ENCODE data around the gene DLGAP4. TPM values are rescaled to one million over a fixed set of nuclear protein-coding genes. Genes with fewer than 3 reads are reported as not detected.

Gene DLGAP4
- total and polyA plus RNA-seq, 2 of the 13 experiments (the other 11 are each of a cell fraction or from before 2014, with no cell fraction given): 15.2 to 26.7 TPM

GRCh38 chr20:36543184-36544133 is 237.3 kb downstream of the DLGAP4 start (continued):
- TF ChIP-seq ZNF180 (CRISPR knock-in tag; IDR thresholded peaks at IDR 0.05; ENCODE audit: borderline replicate concordance, low read depth): no peak
- 0 out of 2 replicates have a peak, but pooled peaks have one; percentile 21 for TF ChIP-seq ZNF792 (CRISPR knock-in tag; IDR thresholded peaks at IDR 0.05)
- TF ChIP-seq KDM3A (CRISPR knock-in tag; IDR thresholded peaks at IDR 0.05; ENCODE audit: low read depth): no peak
- TF ChIP-seq KDM5B (CRISPR knock-in tag; IDR thresholded peaks at IDR 0.05; ENCODE audit: borderline replicate concordance): peak; percentile 11; the same call in 1 of the 2 replicates
- TF ChIP-seq SMAD3 (CRISPR knock-in tag; IDR thresholded peaks at IDR 0.05): no peak
- no peak for TF ChIP-seq HMGXB3 (CRISPR knock-in tag; IDR thresholded peaks at IDR 0.05; ENCODE audit: borderline replicate concordance)
- no peak for TF ChIP-seq ZBTB42 (CRISPR knock-in tag; IDR thresholded peaks at IDR 0.05)
- TF ChIP-seq ZNF800 (CRISPR knock-in tag; IDR thresholded peaks at IDR 0.05): no peak
- TF ChIP-seq, protein P1, sequence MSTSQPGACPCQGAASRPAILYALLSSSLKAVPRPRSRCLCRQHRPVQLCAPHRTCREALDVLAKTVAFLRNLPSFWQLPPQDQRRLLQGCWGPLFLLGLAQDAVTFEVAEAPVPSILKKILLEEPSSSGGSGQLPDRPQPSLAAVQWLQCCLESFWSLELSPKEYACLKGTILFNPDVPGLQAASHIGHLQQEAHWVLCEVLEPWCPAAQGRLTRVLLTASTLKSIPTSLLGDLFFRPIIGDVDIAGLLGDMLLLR (CRISPR knock-in tag; IDR thresholded peaks at IDR 0.05): no peak
- TF ChIP-seq, protein P2, sequence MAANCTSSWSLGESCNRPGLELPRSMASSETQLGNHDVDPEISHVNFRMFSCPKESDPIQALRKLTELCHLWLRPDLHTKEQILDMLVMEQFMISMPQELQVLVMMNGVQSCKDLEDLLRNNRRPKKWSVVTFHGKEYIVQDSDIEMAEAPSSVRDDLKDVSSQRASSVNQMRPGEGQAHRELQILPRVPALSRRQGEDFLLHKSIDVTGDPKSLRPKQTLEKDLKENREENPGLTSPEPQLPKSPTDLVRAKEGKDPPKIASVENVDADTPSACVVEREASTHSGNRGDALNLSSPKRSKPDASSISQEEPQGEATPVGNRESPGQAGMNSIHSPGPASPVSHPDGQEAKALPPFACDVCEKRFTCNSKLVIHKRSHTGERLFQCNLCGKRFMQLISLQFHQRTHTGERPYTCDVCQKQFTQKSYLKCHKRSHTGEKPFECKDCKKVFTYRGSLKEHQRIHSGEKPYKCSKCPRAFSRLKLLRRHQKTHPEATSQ (CRISPR knock-in tag; IDR thresholded peaks at IDR 0.05; ENCODE audit: borderline replicate concordance): no peak
- 0 out of 2 replicates have a peak, but pooled peaks have one; percentile 40 for TF ChIP-seq BORCS8-MEF2B (CRISPR knock-in tag; IDR thresholded peaks at IDR 0.05)
- TF ChIP-seq, protein P3, sequence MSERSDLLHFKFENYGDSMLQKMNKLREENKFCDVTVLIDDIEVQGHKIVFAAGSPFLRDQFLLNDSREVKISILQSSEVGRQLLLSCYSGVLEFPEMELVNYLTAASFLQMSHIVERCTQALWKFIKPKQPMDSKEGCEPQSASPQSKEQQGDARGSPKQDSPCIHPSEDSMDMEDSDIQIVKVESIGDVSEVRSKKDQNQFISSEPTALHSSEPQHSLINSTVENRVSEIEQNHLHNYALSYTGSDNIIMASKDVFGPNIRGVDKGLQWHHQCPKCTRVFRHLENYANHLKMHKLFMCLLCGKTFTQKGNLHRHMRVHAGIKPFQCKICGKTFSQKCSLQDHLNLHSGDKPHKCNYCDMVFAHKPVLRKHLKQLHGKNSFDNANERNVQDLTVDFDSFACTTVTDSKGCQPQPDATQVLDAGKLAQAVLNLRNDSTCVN (CRISPR knock-in tag; IDR thresholded peaks at IDR 0.05; ENCODE audit: borderline replicate concordance): no peak
- no peak for TF ChIP-seq ETV6 (CRISPR knock-in tag; conservative IDR thresholded peaks at IDR 0.05)
- TF ChIP-seq ZNF605 (CRISPR knock-in tag; IDR thresholded peaks at IDR 0.05): no peak
- no peak for TF ChIP-seq BRF2 (CRISPR knock-in tag; IDR thresholded peaks at IDR 0.05)
- TF ChIP-seq ZSCAN12 (CRISPR knock-in tag; IDR thresholded peaks at IDR 0.05): no peak

Data from HepG2 (cell line).